HG02870 (cell line): ENCODE data around the gene PLEKHA1.

Experiments
- ATAC-seq: cut with Tn5 transposase; IDR thresholded peaks from one replicate; pipeline ENCODE4 v1.9.1; 2021; ENCODE audit warnings: mild to moderate bottlenecking, moderate library complexity; ENCODE audit not compliant: unreplicated experiment

PLEKHA1 gene

DNA sequence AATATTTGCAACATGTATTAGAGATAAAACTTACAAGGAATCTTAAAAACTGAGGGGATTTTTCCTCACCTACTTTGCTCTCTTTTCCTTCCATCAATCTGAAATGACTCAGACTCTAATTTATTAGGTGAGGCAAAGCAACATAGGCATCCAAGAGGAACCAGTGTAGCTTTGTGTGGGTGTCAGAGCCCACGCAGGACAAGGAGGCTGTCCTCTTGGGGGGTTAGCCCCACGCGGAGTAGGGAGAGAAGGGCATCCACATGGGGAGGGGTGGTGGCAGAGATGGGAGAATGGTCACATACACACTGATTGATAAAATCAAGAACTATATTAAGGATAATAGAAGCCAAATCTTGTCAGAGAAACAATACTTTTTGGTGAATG lies 46.1 kb downstream of the PLEKHA1 start:
- no peak for ATAC-seq

GRCh38 chr10:122421054-122421625 lies 46.6 kb downstream of the PLEKHA1 start:
- no peak for ATAC-seq

DNA sequence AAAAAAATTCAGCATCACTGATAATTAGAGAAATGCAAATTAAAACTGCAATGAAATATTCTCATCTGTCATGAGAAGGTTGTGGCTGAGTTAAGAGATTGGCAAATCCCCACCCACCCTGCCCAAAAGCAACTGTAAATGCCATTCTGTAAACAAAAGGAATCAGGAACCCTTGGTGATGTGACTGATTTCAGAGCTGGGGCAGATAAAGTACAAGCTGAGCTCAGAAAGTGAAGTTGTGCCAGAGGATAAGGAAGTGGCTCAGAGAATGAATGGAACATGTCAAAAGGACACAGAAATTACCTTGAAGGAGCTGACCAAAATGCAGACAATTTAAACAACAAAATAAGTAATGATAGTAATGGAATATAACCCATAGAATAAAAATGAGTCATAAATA lies 47.2 kb downstream of the PLEKHA1 start:
- no peak for ATAC-seq

DNA sequence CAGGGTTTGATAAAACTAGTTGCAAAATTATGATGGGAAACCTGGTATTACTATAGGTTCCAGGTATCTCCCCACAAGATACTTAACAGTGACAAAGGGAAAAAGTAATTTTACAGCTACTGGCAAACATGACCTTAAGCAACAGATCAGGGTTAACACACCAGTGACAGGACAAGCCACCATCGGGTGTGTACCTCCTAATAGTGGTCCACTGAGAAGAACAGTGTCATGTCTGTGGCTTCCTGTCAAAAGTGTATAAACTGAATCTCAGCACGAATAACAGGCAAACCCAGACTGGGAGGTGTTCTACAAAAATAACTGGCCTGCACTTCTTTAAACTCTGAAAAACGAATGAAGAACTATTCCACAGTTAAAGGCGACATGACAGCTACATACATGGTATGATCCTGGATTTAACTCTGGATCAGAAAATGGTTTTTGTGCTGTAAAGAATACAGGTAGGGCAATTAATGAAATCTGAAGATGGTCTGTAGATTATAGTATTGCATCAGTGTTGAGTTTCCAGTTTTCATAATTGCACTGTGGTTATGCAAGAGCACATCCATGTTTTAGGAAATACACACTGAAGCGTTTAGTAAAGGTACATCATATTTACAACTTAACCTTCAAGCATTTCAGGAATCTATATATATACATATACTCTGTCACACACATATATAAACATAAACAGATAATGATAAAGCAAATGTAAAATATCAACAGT lies 47.9 kb downstream of the PLEKHA1 start:
- ATAC-seq = no peak

GRCh38 chr10:122424059-122424458 lies 49.6 kb downstream of the PLEKHA1 start:
- ATAC-seq = no peak

GRCh38 chr10:122426829-122427228 lies 52.3 kb downstream of the PLEKHA1 start:
- ATAC-seq = no peak

- no peak for ATAC-seq
These were observed 52.8 kb downstream of the PLEKHA1 start for GRCh38 chr10:122427280-122427679.

- no peak for ATAC-seq
These were observed 60.8 kb downstream of the PLEKHA1 start for GRCh38 chr10:122435212-122435827.

DNA sequence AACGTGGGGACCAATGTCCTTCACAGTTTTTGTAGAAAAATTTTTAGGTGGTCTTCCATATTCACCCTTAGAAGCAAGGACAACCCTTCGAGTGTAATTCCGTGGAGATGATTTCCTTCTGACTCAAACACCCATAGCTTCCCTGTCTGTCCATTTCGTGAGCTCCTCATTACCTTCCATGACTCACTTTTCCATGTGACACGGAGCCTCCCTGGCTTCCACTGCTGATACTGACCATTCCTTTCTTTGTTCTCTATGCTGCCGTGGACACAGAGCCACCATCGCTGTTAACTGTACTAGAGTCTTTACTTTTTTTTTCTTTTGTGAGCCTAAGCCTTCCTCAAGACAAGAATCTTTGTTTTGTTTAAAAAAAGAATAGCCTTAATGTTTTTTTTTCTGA lies 67.5 kb downstream of the PLEKHA1 start:
- ATAC-seq = no peak

GRCh38 chr10:122445469-122445868 lies 71.0 kb downstream of the PLEKHA1 start:
- no peak for ATAC-seq

- ATAC-seq = no peak
These were observed 71.4 kb downstream of the PLEKHA1 start for GRCh38 chr10:122445904-122446303.

- ATAC-seq = no peak
These were observed 72.3 kb downstream of the PLEKHA1 start for GRCh38 chr10:122446668-122447423.

- ATAC-seq = no peak
These were observed 74.1 kb downstream of the PLEKHA1 start for GRCh38 chr10:122448600-122448999.

DNA sequence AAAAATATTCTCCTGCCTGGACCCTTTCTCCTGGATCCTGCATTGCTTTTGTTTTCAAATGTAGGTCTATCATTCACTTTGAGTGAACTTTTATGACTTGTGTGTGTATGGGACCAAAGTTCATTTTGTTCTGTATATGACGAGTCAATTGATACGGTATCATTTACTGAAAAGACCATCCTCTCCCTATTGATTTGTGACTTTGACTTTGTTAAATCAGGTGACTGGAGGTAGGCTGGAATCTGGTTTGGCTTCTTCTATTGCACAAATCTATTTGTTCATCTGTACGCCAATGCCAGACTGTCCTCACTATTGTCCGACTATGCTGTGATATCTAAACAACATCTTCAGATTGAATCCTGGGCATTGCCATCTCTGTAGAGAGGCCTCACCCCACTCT lies 74.6 kb downstream of the PLEKHA1 start:
- ATAC-seq = no peak

DNA sequence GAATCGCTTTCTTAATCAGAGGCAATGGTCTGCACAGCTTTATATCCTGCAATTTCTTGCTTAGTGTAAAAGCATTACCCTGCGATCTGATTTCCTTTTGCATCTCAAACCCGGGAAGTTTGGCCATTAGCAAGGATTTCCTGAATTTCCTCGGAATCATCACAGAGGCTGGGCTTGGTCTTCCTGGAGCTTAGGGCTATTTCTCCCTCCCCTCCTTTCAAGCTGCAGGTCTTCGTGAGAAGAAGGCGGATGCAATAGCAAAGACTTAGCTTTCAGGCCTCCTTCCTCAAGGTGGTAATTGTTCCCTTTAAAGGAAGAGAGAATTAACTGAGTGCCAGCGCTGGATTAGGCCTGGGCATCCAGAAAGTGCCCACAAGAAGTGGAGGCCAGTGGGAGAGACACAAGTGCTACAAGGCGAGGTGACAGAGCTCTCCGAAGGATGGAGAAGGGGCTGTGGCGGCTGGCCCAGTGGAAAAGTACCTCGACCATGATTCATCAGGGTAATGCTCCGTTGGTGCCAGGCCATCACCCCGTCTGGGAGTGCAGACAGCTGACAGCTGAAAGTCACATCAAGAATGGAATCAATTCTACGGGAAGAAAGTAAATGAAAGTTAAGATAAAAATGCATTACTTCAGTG lies 76.0 kb downstream of the PLEKHA1 start:
- no peak for ATAC-seq

- no peak for ATAC-seq
These were observed 79.6 kb downstream of the PLEKHA1 start for GRCh38 chr10:122454071-122454470.

DNA sequence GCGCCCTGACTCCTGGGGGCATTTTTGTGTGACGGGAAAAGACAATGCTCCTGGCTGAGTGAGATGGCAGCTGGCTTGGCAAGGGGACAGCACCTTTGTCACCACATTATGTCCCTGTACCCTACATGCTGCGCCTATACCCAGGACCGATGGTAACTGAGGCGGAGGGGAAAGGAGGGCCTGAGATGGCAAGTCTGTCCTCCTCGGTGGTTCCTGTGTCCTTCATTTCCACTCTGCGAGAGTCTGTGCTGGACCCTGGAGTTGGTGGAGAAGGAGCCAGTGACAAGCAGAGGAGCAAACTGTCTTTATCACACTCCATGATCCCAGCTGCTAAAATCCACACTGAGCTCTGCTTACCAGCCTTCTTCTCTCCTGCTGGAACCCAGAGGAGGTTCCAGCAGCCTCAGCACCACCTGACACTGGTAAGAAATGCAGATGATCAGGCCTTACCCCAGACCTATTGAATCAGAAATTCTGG lies 80.1 kb downstream of the PLEKHA1 start, which contains the start of gene ARMS2:
Gene ARMS2, plus strand, starts transcription at position 51 of the 478 bp plus-strand sequence. Its CDS starts 75 bp downstream, at position 126.
- no peak for ATAC-seq

DNA sequence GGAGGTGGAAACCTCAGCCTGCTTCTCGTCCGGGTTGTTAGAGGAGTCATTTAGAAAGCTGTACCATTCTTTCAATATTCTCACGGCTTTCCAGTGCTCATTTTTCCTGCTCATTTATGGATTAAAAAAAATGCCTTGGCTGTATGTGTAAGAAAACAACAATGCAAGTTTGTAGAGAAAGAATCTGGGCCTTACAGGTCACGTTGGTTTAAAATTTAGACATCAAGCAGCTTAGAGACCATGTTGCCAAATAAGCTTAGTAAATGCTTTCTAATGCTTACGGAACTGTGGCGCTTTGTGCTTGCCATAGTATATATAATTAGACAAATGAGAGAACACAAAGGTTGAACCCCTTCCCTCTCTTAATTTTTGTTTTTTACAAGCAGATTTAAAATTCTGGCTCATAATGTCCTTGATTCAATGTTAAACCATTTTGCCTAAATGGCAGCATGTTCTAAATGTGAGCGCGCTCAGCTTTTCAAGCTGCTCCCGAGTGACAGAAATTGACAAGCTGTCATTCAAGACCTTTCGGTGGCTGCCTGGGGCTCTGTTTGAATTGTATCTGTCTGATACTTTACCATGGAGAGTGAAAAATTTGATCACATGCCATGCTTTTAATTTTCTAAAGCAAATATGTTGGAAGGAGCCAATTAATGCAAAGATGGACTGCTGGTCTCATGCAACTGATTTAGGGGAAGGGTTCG lies 81.0 kb downstream of the PLEKHA1 start:
- ATAC-seq = no peak

GRCh38 chr10:122457934-122458333 lies 83.4 kb downstream of the PLEKHA1 start:
- ATAC-seq = no peak

DNA sequence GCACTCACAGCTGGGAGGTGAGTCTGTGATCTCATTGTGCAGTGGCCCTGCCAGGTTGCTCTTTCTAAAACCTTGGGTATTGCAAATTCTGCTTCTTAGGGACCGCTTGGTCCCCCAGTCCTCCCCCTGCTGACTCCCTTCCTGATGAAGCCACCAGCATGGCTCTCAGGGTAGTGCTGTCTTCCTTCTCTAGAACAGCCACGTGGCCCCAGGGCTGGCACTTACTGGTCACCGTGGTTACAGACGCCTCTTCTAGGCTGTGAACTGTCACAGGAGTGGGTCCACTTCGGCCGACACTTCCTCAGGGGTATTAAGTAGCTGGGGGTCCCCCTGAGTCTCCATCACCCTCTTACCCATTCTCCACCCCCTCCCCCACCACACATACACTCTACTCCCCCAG lies 84.2 kb downstream of the PLEKHA1 start:
- ATAC-seq = no peak
